Measurements from ENCODE around the gene SH3TC1.

SH3TC1 gene

GRCh38 chr4:8247047-8247930 is 48.2 kb downstream of the SH3TC1 start:
- DNase-seq, result no peak

GRCh38 chr4:8248091-8248490 is 49.0 kb downstream of the SH3TC1 start:
- DNase-seq, result no peak

GRCh38 chr4:8250227-8250626 is 51.1 kb downstream of the SH3TC1 start:
- no peak for DNase-seq

- no peak for DNase-seq
Measured at GRCh38 chr4:8250637-8251036, 51.5 kb downstream of the SH3TC1 start.

- no peak for DNase-seq
Measured at GRCh38 chr4:8251110-8251883, 52.2 kb downstream of the SH3TC1 start.

- DNase-seq, result no peak
Measured at GRCh38 chr4:8252301-8253173, 53.4 kb downstream of the SH3TC1 start.

- DNase-seq, result no peak
Measured at GRCh38 chr4:8254076-8254475, 55.0 kb downstream of the SH3TC1 start.

- no peak for DNase-seq
Measured at GRCh38 chr4:8255698-8256441, 56.8 kb downstream of the SH3TC1 start.

- no peak for DNase-seq
Measured at GRCh38 chr4:8257854-8258253, 58.8 kb downstream of the SH3TC1 start.

GRCh38 chr4:8258552-8259212 is 59.6 kb downstream of the SH3TC1 start:
- DNase-seq, result no peak

- DNase-seq, result no peak
Measured at GRCh38 chr4:8259743-8260430, 60.8 kb downstream of the SH3TC1 start.

GRCh38 chr4:8260656-8261111 is 61.6 kb downstream of the SH3TC1 start:
- no peak for DNase-seq

GRCh38 chr4:8261851-8262535 is 62.9 kb downstream of the SH3TC1 start:
- no peak for DNase-seq

GRCh38 chr4:8262637-8263322 is 63.7 kb downstream of the SH3TC1 start:
- no peak for DNase-seq

- no peak for DNase-seq
Measured at GRCh38 chr4:8263397-8263796, 64.3 kb downstream of the SH3TC1 start.

GRCh38 chr4:8264106-8264505 is 65.0 kb downstream of the SH3TC1 start:
- no peak for DNase-seq

- no peak for DNase-seq
Measured at GRCh38 chr4:8265171-8265929, 66.3 kb downstream of the SH3TC1 start.

- DNase-seq, result no peak
Measured at GRCh38 chr4:8266088-8266487, 67.0 kb downstream of the SH3TC1 start.

GRCh38 chr4:8266508-8266907 is 67.4 kb downstream of the SH3TC1 start:
- DNase-seq, result no peak
